ENCODE results near the gene LYPD4. TPM values are rescaled to one million over a fixed set of nuclear protein-coding genes. Genes with fewer than 3 reads are reported as not detected.
A peak's percentile ranks its signal among the peaks of the same experiment; 100 is the strongest.

Gene LYPD4
- polyA plus RNA-seq, 2 of the 4 experiments (the other 2 are of a cell fraction), result not detected

DNA sequence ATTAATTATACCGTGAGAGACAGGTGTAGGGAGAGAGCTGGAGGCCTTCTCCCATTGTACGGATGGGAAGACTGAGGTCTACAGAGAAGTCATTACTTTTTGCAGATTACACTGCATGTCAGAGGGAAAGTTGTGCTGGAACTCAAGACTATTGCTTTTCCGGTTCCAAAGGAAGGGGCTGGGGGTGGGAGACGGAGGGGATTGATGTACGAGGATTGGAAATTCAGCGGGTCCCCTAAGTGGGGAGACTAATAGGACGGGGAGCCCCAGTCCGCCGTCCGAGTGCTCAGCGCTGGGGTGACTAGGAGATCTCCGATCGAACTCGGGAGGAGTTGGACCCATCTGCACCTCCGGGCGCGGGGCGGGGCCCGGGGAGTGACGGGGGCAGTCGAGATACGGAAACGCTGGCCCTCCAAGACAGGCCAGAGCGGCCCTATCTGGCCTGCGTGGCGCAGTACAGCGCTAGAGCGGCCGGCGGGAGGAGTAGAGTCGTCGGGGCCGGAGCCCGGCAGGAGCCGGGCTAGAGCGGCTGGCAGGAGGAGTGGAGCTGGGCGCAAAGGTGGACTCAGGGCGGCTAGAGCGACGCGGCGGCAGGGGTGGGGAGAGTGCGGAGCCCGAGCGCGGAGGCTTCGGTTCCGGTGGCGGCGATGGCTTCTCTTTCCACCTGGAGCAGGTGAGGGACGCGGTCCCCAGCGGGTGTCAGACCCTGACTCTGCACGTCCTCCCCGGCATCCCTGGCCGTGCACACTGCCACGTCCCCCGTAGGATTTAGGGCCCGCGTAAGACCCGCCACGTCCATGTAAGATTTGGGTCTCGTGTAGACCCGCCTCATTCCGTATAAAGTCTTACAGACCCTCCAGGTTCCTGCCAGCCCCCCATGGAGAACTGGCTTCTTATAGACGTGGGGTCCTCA, 39.6 kb upstream of the LYPD4 start (continued):
- 0 out of 4 replicates have a peak, but pooled peaks of 1 of the 2 experiments have one; percentile 5 for TF ChIP-seq CEBPB (IDR thresholded peaks at IDR 0.05)
- TF ChIP-seq HMGXB4 (CRISPR knock-in tag; IDR thresholded peaks at IDR 0.05; ENCODE audit: borderline replicate concordance), result peak; percentile 60; the same call in 1 of the 2 replicates
- 0 out of 2 replicates have a peak, but pooled peaks have one; percentile 17 for TF ChIP-seq FOXS1 (CRISPR knock-in tag; IDR thresholded peaks at IDR 0.05)

GRCh38 chr19:41883463-41883820, 39.0 kb upstream of the LYPD4 start:
- DNase-seq (ENCODE audit: low read depth in 1 of 2, low spot score in 1 of 2) (no peak), ATAC-seq (peak; percentile 1 to 6; a peak in 4 of 6 replicates), FAIRE-seq (no peak)
- peak; percentile 70; the same call in 1 of the 2 replicates for TF ChIP-seq RNF2 (IDR thresholded peaks at IDR 0.05; ENCODE audit: borderline replicate concordance, low read depth)
- TF ChIP-seq CHD4 (IDR thresholded peaks at IDR 0.05; ENCODE audit: borderline replicate concordance), result no peak; the same call in 1 of the 2 replicates
- peak; percentile 44; the same call in 1 of the 2 replicates for TF ChIP-seq PHF8 (IDR thresholded peaks at IDR 0.05; ENCODE audit: borderline replicate concordance, low read depth)
- no peak for TF ChIP-seq CTCF (IDR thresholded peaks at IDR 0.05)
- TF ChIP-seq, protein P1, sequence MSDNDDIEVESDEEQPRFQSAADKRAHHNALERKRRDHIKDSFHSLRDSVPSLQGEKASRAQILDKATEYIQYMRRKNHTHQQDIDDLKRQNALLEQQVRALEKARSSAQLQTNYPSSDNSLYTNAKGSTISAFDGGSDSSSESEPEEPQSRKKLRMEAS (IDR thresholded peaks at IDR 0.05), result peak; percentile 83
- 0 out of 2 replicates have a peak, but pooled peaks have one; percentile 11 for TF ChIP-seq HOXA7 (CRISPR knock-in tag; IDR thresholded peaks at IDR 0.05)
- TF ChIP-seq ATOH8 (CRISPR knock-in tag; IDR thresholded peaks at IDR 0.05; ENCODE audit: low read depth), result 0 out of 2 replicates have a peak, but pooled peaks have one; percentile 8
- no peak for TF ChIP-seq FOSL2 (IDR thresholded peaks at IDR 0.05)
- peak; percentile 15; the same call in 1 of the 2 replicates for TF ChIP-seq FOSL2 (CRISPR knock-in tag; IDR thresholded peaks at IDR 0.05)
- TF ChIP-seq POLR2A (IDR thresholded peaks at IDR 0.05; ENCODE audit: low read length), result no peak
- TF ChIP-seq NPAS2 (CRISPR knock-in tag; IDR thresholded peaks at IDR 0.05; ENCODE audit: borderline replicate concordance), result no peak
- H3K4me2 ChIP-seq, result peak overlapping the region; percentile 82
- peak overlapping the region; percentile 81 to 87 for H3K27ac ChIP-seq
- CTCF ChIA-PET, result interaction anchor here (1.0 to 6.5 kb wide), 9 partner anchors 10 to 74 kb away, joined by 3 to 63 read pairs (median 4); no protein-coding TSS in a partner anchor
- POLR2A ChIA-PET, result interaction anchor here (1.6 to 3.6 kb wide), 3 partner anchors 11 to 23 kb away, joined by 19 to 50 read pairs (median 23); partner anchors contain the start of gene RPS19
- WGBS (ENCODE audit: missing lambda C conversion rate), result 2% methylated on average over 23 of the region's 23 CpGs
- peaks cover 15% of the 10 kb centered on the region for H3K4me1 ChIP-seq
- no peaks in the 10 kb centered on the region for H3K9me3 ChIP-seq
- peak overlapping the region; percentile 78 for H3K4me3 ChIP-seq
